Transverse colon (tissue), 4 donors: Measurements from ENCODE around the gene RTKN. TPM values are rescaled to one million over a fixed set of nuclear protein-coding genes. Genes with fewer than 3 reads are reported as not detected.

ENCODE experiments used
- DNase-seq: peaks from one replicate; pipeline ENCODE4 v3.0.0-alpha.2; 2019
- H3K27ac ChIP-seq, 4 donors: fragments of 200-600 bp; sonication (generic); 2 replicates each; pipeline ENCODE4 v1.5.1; 2016 to 2018; ENCODE audit warnings: inconsistent platforms in 4 of 4
- H3K27me3 ChIP-seq: fragments of 200-600 bp; sonication (generic); 2 replicates; pipeline ENCODE4 v1.5.1; 2017; ENCODE audit warnings: inconsistent platforms
- H3K36me3 ChIP-seq, 4 donors: fragments of 200-600 bp; sonication (generic); 2 replicates each; pipeline ENCODE4 v1.5.1; 2017 to 2019; ENCODE audit warnings: inconsistent platforms in 4 of 4
- H3K4me1 ChIP-seq, 4 donors: fragments of 200-600 bp; sonication (generic); 2 replicates each; pipeline ENCODE4 v1.5.1; 2017 to 2020; ENCODE audit warnings: inconsistent platforms in 4 of 4
- H3K4me3 ChIP-seq, 4 donors: fragments of 200-600 bp; sonication (generic); 1 replicate in 1 of 4; 2 replicates in 3 of 4; pipeline versions ENCODE4 v1.5.1 to v1.6.1; 2017 to 2019; ENCODE audit warnings: inconsistent platforms in 4 of 4
- H3K9me3 ChIP-seq, 2 donors: fragments of 200-600 bp; sonication (generic); 2 replicates each; pipeline ENCODE4 v1.5.1; 2017 to 2019; ENCODE audit warnings: inconsistent platforms in 2 of 2
- EP300 ChIP-seq: sonication (generic); formaldehyde crosslinking; IDR thresholded peaks from one replicate; pipeline ENCODE4 v1.6.1; 2017; ENCODE audit warnings: antibody characterized with exemption, low read depth
- POLR2A ChIP-seq: fragments of 450-650 bp; IDR thresholded peaks from one replicate; pipeline ENCODE4 v1.6.1; 2016; ENCODE audit warnings: antibody characterized with exemption, mild to moderate bottlenecking, moderate library complexity
- POLR2AphosphoS5 ChIP-seq, 3 donors: sonication (generic); formaldehyde crosslinking; IDR thresholded peaks; one replicate each; pipeline ENCODE4 v1.6.1; 2016; ENCODE audit warnings: antibody characterized with exemption in 3 of 3
- WGBS, 2 donors: methylation state at CpG; one replicate each; pipeline ENCODE4 v1.1.5; 2018; ENCODE audit warnings: low coverage in 1 of 2; 5-methylcytosine and 5-hydroxymethylcytosine counted together
- in situ Hi-C, 4 donors: fragments of 200-750 bp; cut with MboI; loops; one replicate each; pipeline versions ENCODE4 v1.15.0 to v1.15.1; 2017; ENCODE audit warnings: low sequenced_read_pairs in 3 of 4, low pct_ligation_motif_present in 1 of 4, low pct_unique_long_range_greater_than_20kb in 1 of 4
- intact Hi-C: fragments of 100-400 bp; cut with DNase I; formaldehyde crosslinking; loops from one replicate; pipeline ENCODE4 v1.15.1; 2023; ENCODE audit warnings: low total_unique reads
- total RNA-seq, 4 donors: library from RNA; depleted of rRNA; stranded (reverse); fragments of >200 nt; gene quantifications; one replicate each; pipeline ENCODE4 v1.1.0, GENCODE V29; 2016
- TF ChIP-seq, protein P1 (sequence below), 5 experiments: fragments of 200-600 bp in 3 of 5; fragments of 450-650 bp in 2 of 5; sonication (generic) in 3 of 5; IDR thresholded peaks; 1 replicate in 2 of 5; 2 replicates in 3 of 5; pipeline ENCODE4 v1.5.1; 2016 to 2017; ENCODE audit warnings: antibody characterized with exemption in 5 of 5, inconsistent platforms in 3 of 5, mild to moderate bottlenecking in 2 of 5, moderate library complexity in 1 of 5

RTKN gene
- total RNA-seq, 4 donors from 2014 or later = 29.7 to 46.4 (median 41.9) TPM

DNA sequence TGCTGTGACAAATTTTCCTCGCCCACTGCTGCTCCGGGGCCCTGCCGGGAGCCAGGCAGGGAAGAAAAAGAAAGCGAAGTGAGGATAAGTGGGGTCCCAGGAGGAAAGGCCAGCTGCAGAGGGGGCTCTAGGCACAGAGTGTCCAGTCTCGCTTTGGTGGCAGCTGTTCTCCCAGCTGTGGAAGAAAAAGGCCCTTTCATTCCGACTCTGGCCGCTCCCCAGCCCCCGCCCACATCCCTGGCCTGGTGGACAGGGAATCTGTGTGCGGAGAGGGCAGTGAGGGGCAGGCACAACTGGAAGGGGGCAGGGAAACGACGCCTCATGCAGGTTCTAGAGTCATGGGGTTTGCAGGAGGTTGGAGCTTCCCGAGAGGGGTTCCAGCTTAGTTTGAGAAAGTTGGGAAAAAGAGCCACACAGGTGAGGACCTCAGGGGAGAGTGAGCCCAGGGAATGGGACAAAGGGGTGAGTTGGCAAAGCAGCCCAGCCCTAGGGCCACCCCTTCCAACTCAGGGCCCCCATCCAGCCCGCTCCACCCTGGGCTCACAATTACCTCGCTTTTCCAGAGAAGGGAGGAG lies 1.8 kb downstream of the RTKN start:
- Histone ChIP-seq H3K4me1 (peaks cover 11 to 52% (median 16%) of the 10 kb centered on the region in 4 donors), H3K27ac (peak overlapping the region; percentile 88 to 93 (median 91)), H3K27me3 (peaks cover 9% of the 10 kb centered on the region), H3K9me3 (no peaks in the 10 kb centered on the region), H3K4me3 (peak overlapping the region; percentile 11 to 58 (median 46)), H3K36me3 (no peaks in the 10 kb centered on the region)
- in situ Hi-C loops (no loop called here), intact Hi-C loops (no loop called here)
- WGBS, 2 donors = 33% methylated on average over 14 of the region's 14 CpGs; no CpG with 5 or more reads in 1 of the 2 donors
- DNase-seq = peak; percentile 54
- no peak for TF ChIP-seq POLR2AphosphoS5 (IDR thresholded peaks at IDR 0.05)
- TF ChIP-seq EP300 = no peak
- TF ChIP-seq, protein P1, sequence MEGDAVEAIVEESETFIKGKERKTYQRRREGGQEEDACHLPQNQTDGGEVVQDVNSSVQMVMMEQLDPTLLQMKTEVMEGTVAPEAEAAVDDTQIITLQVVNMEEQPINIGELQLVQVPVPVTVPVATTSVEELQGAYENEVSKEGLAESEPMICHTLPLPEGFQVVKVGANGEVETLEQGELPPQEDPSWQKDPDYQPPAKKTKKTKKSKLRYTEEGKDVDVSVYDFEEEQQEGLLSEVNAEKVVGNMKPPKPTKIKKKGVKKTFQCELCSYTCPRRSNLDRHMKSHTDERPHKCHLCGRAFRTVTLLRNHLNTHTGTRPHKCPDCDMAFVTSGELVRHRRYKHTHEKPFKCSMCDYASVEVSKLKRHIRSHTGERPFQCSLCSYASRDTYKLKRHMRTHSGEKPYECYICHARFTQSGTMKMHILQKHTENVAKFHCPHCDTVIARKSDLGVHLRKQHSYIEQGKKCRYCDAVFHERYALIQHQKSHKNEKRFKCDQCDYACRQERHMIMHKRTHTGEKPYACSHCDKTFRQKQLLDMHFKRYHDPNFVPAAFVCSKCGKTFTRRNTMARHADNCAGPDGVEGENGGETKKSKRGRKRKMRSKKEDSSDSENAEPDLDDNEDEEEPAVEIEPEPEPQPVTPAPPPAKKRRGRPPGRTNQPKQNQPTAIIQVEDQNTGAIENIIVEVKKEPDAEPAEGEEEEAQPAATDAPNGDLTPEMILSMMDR (IDR thresholded peaks at IDR 0.05) = no peak
- no peak for TF ChIP-seq POLR2A

DNA sequence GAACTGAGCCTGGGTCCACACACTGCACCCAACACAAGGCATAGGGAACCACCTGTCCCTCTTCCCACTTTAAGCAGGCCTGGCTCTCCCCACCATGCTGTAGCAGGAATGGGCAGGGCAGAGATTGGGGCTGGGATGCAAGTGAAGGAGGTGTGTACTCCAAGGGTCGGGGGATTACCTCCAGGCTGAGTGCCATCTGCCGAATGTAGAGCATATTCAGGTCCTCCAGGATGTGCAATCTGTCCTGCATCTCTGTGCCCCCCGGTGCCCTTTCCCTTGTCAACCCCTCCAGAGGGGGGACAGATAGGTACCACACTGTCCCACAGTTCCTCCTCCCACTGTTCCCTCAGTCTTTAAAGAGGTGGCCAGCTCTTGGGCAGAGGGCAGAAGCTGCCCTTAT lies 2.4 kb downstream of the RTKN start:
- Histone ChIP-seq H3K36me3 (no peaks in the 10 kb centered on the region), H3K4me3 (peak overlapping the region; percentile 11 to 58 (median 46)), H3K27me3 (peaks cover 9% of the 10 kb centered on the region), H3K27ac (peak overlapping the region; percentile 88 to 93 (median 91)), H3K4me1 (peaks cover 11 to 52% (median 16%) of the 10 kb centered on the region in 4 donors), H3K9me3 (no peaks in the 10 kb centered on the region)
- in situ Hi-C loops = no loop called here
- intact Hi-C loops = no loop called here
- 26% methylated on average over 3 of the region's 3 CpGs; no CpG with 5 or more reads in 1 of the 2 donors for WGBS, 2 donors
- no peak for TF ChIP-seq POLR2A
- TF ChIP-seq POLR2AphosphoS5 (IDR thresholded peaks at IDR 0.05) = no peak
- TF ChIP-seq, protein P1 (IDR thresholded peaks at IDR 0.05) = no peak
- no peak for DNase-seq

DNA sequence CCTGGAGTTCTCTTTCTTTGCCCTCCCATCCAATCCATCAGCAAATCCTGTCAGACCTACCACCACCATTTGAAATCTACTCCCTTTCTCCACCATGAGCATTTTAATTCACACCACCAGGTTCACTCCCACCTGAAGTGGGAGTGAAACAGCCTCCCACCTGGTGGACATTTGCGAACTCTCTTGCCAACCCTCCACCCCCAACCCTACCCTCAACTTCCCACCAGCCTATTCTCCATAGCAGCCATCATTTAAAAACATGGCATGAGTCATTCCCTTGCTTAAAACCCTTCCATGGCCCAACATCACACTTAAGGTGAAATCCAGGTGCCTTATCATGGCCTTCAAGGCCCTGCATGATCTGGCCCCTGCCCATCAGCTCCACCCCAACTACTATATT lies 3.5 kb downstream of the RTKN start:
- TF ChIP-seq EP300 (no peak), POLR2A (no peak), POLR2AphosphoS5 (IDR thresholded peaks at IDR 0.05) (no peak)
- TF ChIP-seq, protein P1 (IDR thresholded peaks at IDR 0.05) = no peak
- in situ Hi-C loops = no loop called here
- Histone ChIP-seq H3K27ac (no peak overlapping the region), H3K36me3 (no peaks in the 10 kb centered on the region), H3K4me1 (peaks cover 11 to 44% (median 16%) of the 10 kb centered on the region in 4 donors), H3K4me3 (no peak overlapping the region), H3K27me3 (peaks cover 9% of the 10 kb centered on the region), H3K9me3 (no peaks in the 10 kb centered on the region)
- WGBS, 2 donors = 85 to 100% methylated on average over 1 of the region's 1 CpG
- intact Hi-C loops = no loop called here
- DNase-seq = no peak

DNA sequence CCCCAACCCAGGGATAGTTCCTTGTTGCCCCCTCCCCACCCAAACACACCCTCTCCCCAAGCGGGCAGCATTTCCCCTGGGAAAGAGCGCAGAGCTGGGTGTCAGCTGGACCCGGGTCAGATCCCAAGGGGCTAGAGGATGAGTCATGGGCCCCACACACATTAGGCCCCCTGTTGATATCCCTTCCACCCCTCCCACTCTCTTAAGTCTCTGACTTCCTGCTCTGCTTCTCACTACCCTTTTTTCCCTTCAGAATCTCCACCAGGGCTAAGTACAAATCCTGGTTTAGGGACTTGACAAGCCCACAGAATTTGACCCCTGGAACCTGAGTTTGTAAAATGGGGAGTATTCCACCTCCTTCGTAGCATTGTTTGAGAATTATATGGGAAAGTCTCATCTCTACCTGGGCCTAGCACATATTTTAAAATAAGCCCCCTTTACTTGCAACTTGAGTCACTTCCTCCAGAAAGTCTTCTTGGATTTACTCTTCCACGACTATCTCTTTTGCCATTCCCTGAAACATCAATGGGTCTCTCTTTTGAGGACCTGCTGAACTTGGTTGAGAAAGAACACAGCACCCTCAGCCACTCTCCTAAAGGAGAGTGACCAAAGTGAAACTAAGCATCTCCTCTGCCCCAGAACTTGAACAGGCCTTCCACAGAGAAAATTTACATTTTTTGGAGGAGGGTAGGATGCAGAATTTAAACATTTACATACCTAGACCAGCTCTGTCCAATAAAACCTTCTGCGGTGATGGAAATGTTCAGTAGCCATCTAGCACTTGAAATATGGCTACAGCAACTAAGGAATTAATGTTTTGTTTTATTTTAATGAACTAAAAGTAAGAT lies 4.7 kb downstream of the RTKN start:
- Histone ChIP-seq H3K36me3 (no peaks in the 10 kb centered on the region), H3K9me3 (no peaks in the 10 kb centered on the region), H3K27me3 (peaks cover 3% of the 10 kb centered on the region), H3K27ac (no peak overlapping the region), H3K4me1 (peaks cover 11 to 39% (median 14%) of the 10 kb centered on the region in 4 donors), H3K4me3 (no peak overlapping the region)
- in situ Hi-C loops = no loop called here
- TF ChIP-seq EP300 = no peak
- 56 to 70% methylated on average over 1 to 6 of the region's 6 CpGs for WGBS, 2 donors
- DNase-seq = no peak
- intact Hi-C loops = no loop called here
